ENCODE measurements around the gene FEV.
A peak's percentile ranks its signal among the peaks of the same experiment; 100 is the strongest.

FEV gene

GRCh38 chr2:219030177-219030940 is 45.4 kb upstream of the FEV start:
- Histone ChIP-seq H3F3A (ENCODE audit: insufficient read depth) (no peaks in the 10 kb centered on the region), H3K27me3 (ENCODE audit: low read length) (no peaks in the 10 kb centered on the region), H3K4me2 (ENCODE audit: low read depth, low read length, poor library complexity, severe bottlenecking) (no peak overlapping the region), H3K79me2 (ENCODE audit: insufficient read depth, low read length) (no peaks in the 10 kb centered on the region), H3K36me3 (ENCODE audit: low read length) (no peaks in the 10 kb centered on the region), H3K9me2 (replicated peaks; ENCODE audit: insufficient read depth, low read length) (no peaks in the 10 kb centered on the region), H4K20me1 (ENCODE audit: low read depth, low read length) (no peaks in the 10 kb centered on the region), H3K9ac (ENCODE audit: low read length) (no peak overlapping the region), H3K4me3 (ENCODE audit: insufficient read depth, low read length, poor library complexity, severe bottlenecking) (no peak overlapping the region), H3K9me3 (ENCODE audit: insufficient read depth, low read length) (no peaks in the 10 kb centered on the region), H3K27ac (ENCODE audit: low read depth, low read length) (no peak overlapping the region), H2AFZ (ENCODE audit: low read depth, low read length, severe bottlenecking) (no peak overlapping the region)
- no peak for TF ChIP-seq EZH2phosphoT487 (conservative IDR thresholded peaks at IDR 0.05; ENCODE audit: low read length)
- TF ChIP-seq, protein P1, sequence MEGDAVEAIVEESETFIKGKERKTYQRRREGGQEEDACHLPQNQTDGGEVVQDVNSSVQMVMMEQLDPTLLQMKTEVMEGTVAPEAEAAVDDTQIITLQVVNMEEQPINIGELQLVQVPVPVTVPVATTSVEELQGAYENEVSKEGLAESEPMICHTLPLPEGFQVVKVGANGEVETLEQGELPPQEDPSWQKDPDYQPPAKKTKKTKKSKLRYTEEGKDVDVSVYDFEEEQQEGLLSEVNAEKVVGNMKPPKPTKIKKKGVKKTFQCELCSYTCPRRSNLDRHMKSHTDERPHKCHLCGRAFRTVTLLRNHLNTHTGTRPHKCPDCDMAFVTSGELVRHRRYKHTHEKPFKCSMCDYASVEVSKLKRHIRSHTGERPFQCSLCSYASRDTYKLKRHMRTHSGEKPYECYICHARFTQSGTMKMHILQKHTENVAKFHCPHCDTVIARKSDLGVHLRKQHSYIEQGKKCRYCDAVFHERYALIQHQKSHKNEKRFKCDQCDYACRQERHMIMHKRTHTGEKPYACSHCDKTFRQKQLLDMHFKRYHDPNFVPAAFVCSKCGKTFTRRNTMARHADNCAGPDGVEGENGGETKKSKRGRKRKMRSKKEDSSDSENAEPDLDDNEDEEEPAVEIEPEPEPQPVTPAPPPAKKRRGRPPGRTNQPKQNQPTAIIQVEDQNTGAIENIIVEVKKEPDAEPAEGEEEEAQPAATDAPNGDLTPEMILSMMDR (IDR thresholded peaks at IDR 0.05; ENCODE audit: insufficient read depth, low read length, poor library complexity, severe bottlenecking) = no peak

DNA sequence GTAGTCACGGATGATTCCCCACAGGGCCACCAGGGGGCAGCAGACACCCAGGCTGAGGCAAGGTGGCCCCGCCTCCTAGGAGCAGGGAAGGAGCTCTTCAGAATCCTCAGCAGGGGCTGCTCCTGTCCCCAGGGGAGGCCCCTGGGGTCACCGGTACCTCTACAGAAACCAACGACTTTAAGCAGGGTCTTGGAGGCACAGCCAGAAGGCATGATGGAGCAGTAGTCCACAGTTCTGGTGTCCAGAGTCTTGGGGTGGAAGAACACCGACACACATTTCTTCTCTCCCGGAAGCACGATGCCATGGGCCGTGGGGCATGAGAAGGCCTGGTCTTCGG is 44.8 kb upstream of the FEV start:
- Histone ChIP-seq H2AFZ (ENCODE audit: low read depth, low read length, severe bottlenecking) (no peak overlapping the region), H4K20me1 (ENCODE audit: low read depth, low read length) (no peaks in the 10 kb centered on the region), H3K36me3 (ENCODE audit: low read length) (no peaks in the 10 kb centered on the region), H3F3A (ENCODE audit: insufficient read depth) (no peaks in the 10 kb centered on the region), H3K79me2 (ENCODE audit: insufficient read depth, low read length) (no peaks in the 10 kb centered on the region), H3K4me2 (ENCODE audit: low read depth, low read length, poor library complexity, severe bottlenecking) (no peak overlapping the region), H3K27me3 (ENCODE audit: low read length) (no peaks in the 10 kb centered on the region), H3K9ac (ENCODE audit: low read length) (no peak overlapping the region), H3K9me3 (ENCODE audit: insufficient read depth, low read length) (no peaks in the 10 kb centered on the region), H3K27ac (ENCODE audit: low read depth, low read length) (no peak overlapping the region), H3K4me3 (ENCODE audit: insufficient read depth, low read length, poor library complexity, severe bottlenecking) (no peak overlapping the region), H3K9me2 (replicated peaks; ENCODE audit: insufficient read depth, low read length) (no peaks in the 10 kb centered on the region)
- TF ChIP-seq EZH2phosphoT487 (conservative IDR thresholded peaks at IDR 0.05; ENCODE audit: low read length) = no peak
- TF ChIP-seq, protein P1 (IDR thresholded peaks at IDR 0.05; ENCODE audit: insufficient read depth, low read length, poor library complexity, severe bottlenecking) = peak; percentile 85

DNA sequence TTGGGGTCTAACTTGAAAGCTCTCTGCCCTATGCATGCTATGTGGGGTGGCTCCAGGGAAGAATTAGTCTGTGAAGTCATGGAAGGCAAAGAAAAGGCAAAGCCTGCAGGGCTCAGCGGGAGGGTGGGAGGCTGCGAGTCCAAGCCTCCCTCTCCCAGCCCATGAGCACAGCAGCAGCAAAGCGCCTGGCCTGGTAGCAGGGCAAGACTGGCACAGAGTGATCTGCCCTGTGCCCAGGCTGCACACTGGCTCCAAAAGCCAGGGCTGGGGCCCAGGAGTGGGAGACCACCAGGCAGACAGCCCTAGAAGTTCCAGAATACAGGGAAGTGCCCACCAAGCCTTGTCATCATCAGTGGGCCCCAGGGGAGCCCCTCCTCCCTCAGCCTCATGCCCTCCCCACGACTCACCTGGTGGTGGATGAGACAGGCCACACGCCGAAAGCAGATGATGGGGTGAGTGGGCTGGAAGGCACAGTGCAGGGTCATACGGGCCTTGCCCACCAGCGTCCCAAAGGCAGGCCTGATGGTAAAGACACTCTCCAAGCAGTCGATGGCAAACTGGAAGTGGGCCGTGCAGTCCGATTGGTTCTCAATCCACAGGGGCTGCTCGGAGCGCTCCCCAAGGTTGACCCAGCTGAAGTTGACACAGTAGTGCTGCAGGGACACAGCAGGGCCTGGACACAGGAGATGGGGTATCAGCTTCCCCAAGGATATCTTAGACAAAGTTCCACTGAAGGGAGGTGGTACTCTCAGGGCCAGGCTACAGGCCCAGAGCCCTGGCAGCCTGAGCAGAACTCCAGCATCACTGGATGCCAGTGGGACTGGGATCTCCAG is 44.2 kb upstream of the FEV start:
- TF ChIP-seq, protein P1 (IDR thresholded peaks at IDR 0.05; ENCODE audit: insufficient read depth, low read length, poor library complexity, severe bottlenecking) = no peak
- TF ChIP-seq EZH2phosphoT487 (conservative IDR thresholded peaks at IDR 0.05; ENCODE audit: low read length) = no peak
- no peaks in the 10 kb centered on the region for H3K79me2 ChIP-seq (ENCODE audit: insufficient read depth, low read length)
- no peak overlapping the region for H3K9ac ChIP-seq (ENCODE audit: low read length)
- no peak overlapping the region for H3K4me2 ChIP-seq (ENCODE audit: low read depth, low read length, poor library complexity, severe bottlenecking)
- no peak overlapping the region for H3K4me3 ChIP-seq (ENCODE audit: insufficient read depth, low read length, poor library complexity, severe bottlenecking)
- no peaks in the 10 kb centered on the region for H4K20me1 ChIP-seq (ENCODE audit: low read depth, low read length)
- no peaks in the 10 kb centered on the region for H3K27me3 ChIP-seq (ENCODE audit: low read length)
- no peaks in the 10 kb centered on the region for H3K9me3 ChIP-seq (ENCODE audit: insufficient read depth, low read length)
- no peaks in the 10 kb centered on the region for H3K36me3 ChIP-seq (ENCODE audit: low read length)
- no peaks in the 10 kb centered on the region for H3K9me2 ChIP-seq (replicated peaks; ENCODE audit: insufficient read depth, low read length)
- no peaks in the 10 kb centered on the region for H3F3A ChIP-seq (ENCODE audit: insufficient read depth)
- H2AFZ ChIP-seq (ENCODE audit: low read depth, low read length, severe bottlenecking) = no peak overlapping the region
- H3K27ac ChIP-seq (ENCODE audit: low read depth, low read length) = no peak overlapping the region
